Esophagus muscularis mucosa (tissue), 3 donors: ENCODE measurements around the gene UCHL3.

Experiments used
- POLR2A ChIP-seq: fragments of 450-650 bp; IDR thresholded peaks from one replicate; pipeline ENCODE4 v1.6.1; 2017; ENCODE audit warnings: antibody characterized with exemption, moderate library complexity, mild to moderate bottlenecking, low read depth
- POLR2AphosphoS5 ChIP-seq, 2 donors: sonication (generic); formaldehyde crosslinking; IDR thresholded peaks; one replicate each; pipeline ENCODE4 v1.6.1; 2017; ENCODE audit warnings: antibody characterized with exemption in 2 of 2
- TF ChIP-seq, protein P1 (sequence below), 3 experiments: fragments of 200-600 bp in 2 of 3; fragments of 450-650 bp in 1 of 3; sonication (generic) in 2 of 3; IDR thresholded peaks; one replicate each; pipeline ENCODE4 v1.5.1; 2017 to 2019; ENCODE audit warnings: antibody characterized with exemption in 3 of 3, mild to moderate bottlenecking in 2 of 3, moderate library complexity in 1 of 3

DNA sequence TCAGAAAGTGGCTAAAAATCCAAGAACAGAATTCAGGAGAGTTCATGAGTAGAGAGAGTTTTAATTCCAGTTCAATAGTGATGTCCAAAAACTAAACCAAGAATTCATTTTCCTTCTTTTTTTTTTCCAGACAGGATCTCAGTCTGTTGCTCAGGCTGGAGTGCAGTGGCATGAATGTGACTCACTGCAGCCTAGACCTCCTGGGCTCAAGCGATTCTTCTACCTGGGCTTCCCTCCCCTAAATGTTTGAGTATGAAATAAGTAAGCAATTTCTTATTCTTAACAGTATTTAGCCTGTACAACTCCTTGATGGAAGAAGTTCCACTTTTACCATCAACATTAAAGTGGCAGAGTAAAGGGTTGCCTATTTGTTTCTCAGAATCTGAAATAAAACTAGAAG is 15.7 kb upstream of the UCHL3 start:
- TF ChIP-seq POLR2A (no peak), POLR2AphosphoS5 (IDR thresholded peaks at IDR 0.05) (no peak)
- TF ChIP-seq, protein P1, sequence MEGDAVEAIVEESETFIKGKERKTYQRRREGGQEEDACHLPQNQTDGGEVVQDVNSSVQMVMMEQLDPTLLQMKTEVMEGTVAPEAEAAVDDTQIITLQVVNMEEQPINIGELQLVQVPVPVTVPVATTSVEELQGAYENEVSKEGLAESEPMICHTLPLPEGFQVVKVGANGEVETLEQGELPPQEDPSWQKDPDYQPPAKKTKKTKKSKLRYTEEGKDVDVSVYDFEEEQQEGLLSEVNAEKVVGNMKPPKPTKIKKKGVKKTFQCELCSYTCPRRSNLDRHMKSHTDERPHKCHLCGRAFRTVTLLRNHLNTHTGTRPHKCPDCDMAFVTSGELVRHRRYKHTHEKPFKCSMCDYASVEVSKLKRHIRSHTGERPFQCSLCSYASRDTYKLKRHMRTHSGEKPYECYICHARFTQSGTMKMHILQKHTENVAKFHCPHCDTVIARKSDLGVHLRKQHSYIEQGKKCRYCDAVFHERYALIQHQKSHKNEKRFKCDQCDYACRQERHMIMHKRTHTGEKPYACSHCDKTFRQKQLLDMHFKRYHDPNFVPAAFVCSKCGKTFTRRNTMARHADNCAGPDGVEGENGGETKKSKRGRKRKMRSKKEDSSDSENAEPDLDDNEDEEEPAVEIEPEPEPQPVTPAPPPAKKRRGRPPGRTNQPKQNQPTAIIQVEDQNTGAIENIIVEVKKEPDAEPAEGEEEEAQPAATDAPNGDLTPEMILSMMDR (IDR thresholded peaks at IDR 0.05), result no peak
